C4-2B (cell line): ENCODE data around the gene DGKB.

ENCODE experiments used
- ZFX ChIP-seq: fragments of 450-650 bp; IDR thresholded peaks from 2 replicates; pipeline ENCODE4 v1.6.1; 2017
- TF ChIP-seq, protein P1 (sequence below): fragments of 450-650 bp; conservative IDR thresholded peaks from 2 replicates; pipeline ENCODE4 v1.5.1; 2017; ENCODE audit warnings: mild to moderate bottlenecking

GRCh38 chr7:14289957-14290356, 612.6 kb downstream of the DGKB start:
- TF ChIP-seq, protein P1, sequence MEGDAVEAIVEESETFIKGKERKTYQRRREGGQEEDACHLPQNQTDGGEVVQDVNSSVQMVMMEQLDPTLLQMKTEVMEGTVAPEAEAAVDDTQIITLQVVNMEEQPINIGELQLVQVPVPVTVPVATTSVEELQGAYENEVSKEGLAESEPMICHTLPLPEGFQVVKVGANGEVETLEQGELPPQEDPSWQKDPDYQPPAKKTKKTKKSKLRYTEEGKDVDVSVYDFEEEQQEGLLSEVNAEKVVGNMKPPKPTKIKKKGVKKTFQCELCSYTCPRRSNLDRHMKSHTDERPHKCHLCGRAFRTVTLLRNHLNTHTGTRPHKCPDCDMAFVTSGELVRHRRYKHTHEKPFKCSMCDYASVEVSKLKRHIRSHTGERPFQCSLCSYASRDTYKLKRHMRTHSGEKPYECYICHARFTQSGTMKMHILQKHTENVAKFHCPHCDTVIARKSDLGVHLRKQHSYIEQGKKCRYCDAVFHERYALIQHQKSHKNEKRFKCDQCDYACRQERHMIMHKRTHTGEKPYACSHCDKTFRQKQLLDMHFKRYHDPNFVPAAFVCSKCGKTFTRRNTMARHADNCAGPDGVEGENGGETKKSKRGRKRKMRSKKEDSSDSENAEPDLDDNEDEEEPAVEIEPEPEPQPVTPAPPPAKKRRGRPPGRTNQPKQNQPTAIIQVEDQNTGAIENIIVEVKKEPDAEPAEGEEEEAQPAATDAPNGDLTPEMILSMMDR, result no peak
- TF ChIP-seq ZFX, result no peak
